T follicular helper cell (primary cell): Measurements from ENCODE around the gene ZNF668.

ENCODE experiments used
- DNase-seq: peaks from one replicate; pipeline ENCODE4 v3.0.0-alpha.2; 2020; ENCODE audit warnings: low read depth
- total RNA-seq, 2 experiments: gene quantifications; one replicate each; lab custom pipeline; 2026; lab: John Stamatoyannopoulos, UW

Gene ZNF668
- 15.0 to 15.9 reads per million in 2 experiments for total RNA-seq

DNA sequence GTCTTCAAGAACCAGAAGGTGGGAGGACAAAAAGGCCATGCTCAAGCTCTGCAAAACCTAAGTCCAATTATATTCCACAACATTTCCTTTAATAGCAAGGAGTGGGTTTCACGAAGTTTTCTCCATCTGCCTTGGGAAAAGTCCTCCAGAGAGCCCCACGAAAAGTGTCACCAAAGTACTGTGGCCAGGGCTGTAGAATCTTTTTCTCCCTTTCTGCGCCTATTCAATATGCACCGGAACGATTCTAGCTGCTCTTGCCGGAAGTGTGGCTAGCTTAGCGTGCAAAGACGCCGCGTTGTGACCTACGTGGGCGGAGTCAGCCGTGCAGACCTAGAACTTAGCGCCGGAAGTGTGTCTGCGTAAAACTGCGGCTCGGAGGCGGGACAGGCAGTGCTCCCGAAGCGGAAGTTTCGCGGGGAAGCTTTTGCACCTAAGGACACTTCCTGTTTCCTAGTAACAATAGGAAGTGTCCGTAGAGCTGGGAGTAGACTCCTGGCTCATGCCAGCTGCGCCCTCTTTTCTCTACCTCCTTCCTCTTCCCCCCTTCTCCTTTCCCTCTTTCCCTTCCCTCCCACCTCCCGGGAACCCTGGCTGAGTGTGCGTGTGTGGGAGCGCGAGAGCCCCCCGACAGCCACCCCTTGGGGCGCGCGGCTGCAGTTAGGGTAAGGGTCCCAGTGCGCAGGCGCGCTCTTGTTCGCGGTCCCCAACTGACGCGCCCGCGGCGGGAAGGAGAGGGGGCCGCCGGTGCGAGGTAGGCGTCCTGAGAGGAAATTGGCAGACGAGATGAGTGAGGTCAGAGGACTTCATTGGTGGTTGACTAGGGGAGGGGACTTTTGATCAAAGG, at the start of gene ZNF668, which contains the start of gene ZNF646:
TSS of gene ZNF668 (minus strand) at position 271 of the 844 bp plus-strand sequence. CDS start 9,781 bp downstream, outside the sequence.
TSS of gene ZNF646 (plus strand) at position 453 of the 844 bp plus-strand sequence. CDS start 1,903 bp downstream, outside the sequence.
- peak; percentile 98 for DNase-seq

DNA sequence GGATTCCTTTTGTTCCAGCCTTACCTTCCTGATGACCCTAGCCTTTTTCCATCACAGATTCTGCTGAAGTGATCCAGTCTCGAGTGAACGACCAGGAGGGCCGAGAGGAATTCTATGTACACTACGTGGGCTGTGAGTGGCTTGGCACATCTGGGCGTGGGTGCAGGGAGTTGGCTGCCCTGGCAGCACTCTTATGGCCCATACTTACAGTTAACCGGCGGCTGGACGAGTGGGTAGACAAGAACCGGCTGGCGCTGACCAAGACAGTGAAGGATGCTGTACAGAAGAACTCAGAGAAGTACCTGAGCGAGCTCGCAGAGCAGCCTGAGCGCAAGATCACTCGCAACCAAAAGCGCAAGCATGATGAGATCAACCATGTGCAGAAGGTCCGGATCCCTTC, 46.1 kb upstream of the ZNF668 start:
- no peak for DNase-seq

- DNase-seq = no peak
Observed at GRCh38 chr16:31118223-31119155, 44.4 kb upstream of the ZNF668 start.

GRCh38 chr16:31117384-31118222, 43.6 kb upstream of the ZNF668 start, which contains the start of gene KAT8:
Gene KAT8 (plus strand): TSS chr16:31117664. CDS start chr16:31117682, 18 bp downstream.
- DNase-seq = peak; percentile 95

- DNase-seq = no peak
Observed at GRCh38 chr16:31114468-31114867, 40.4 kb upstream of the ZNF668 start.

GRCh38 chr16:31113121-31114120, 39.4 kb upstream of the ZNF668 start:
- no peak for DNase-seq

DNA sequence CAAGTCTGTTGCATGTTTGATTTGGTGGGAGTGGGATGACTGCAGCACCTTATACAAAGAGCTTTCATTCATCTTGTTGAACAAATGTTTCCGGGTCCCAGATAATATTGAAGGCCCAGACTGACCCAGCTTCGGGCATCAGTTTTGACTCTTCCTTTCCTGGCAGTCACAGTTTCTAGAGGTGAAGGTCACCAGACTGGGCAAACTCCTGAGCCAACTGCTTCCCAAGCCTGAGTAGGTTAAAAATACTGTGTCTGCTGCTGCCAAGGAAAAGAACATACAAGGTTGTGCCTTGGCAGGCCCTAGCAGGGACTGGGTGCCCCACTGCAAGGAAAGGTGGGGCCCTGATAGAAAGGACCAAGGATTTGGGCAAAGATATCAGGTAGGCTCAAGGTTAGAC, 38.7 kb upstream of the ZNF668 start:
- no peak for DNase-seq

DNA sequence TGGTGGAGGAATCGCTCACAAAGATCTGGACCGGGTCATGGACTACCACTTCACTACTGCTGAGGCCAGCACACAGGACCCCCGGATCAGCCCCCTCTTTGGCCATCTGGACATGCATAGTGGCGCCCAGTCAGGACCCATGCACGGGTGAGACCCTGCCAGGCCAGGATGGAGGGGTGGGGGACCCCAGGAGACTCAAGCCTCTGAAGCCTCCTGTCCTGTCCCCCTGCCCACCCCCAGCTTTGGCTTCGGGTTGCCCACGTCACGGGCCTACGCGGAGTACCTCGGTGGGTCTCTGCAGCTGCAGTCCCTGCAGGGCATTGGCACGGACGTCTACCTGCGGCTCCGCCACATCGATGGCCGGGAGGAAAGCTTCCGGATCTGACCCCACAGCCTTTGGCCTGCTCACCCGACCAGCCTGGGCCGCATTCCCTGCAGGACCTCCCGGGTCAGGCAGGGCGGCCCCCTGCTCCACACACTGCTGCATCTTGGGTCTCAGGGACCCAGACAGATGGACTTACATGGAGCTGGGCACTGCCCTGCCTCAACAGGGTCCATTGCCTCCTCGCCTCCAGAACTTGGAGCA, 37.9 kb upstream of the ZNF668 start:
- no peak for DNase-seq

DNA sequence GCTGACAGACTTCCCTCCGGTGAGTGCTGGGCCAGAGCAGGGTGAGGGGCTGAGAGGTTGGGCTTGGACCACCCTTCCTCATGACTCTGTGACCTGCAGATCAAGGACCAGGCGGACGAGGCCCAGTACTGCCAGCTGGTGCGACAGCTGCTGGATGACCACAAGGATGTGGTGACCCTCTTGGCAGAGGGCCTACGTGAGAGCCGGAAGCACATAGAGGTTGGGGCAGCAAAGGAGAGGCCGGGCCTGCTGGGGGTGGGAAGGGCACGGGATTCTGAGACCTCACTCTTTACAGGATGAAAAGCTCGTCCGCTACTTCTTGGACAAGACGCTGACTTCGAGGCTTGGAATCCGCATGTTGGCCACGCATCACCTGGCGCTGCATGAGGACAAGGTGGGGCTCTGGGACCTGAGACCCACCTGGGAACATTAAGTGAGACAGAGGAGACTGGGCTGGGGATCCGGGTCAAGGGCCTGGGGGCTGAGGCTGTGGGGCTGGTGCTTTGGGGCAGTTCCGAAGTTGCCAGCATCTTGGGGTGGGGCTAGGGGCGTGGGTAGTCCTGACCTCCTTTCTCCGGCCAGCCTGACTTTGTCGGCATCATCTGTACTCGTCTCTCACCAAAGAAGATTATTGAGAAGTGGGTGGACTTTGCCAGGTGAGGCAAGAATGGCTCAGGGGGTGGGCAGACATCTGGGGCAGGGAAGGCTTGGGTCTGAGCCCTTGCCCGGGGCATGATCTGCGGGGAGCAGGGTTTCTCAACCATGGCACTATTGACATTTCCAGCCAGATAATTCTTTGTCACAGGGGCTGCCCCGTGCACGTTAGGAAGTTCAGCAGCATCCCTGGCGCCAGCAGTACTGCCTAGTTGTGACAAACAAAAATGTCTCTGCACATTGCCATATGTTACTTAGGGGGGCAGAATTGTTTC, 36.3 kb upstream of the ZNF668 start:
- DNase-seq = no peak

GRCh38 chr16:31109622-31110021, 35.6 kb upstream of the ZNF668 start:
- no peak for DNase-seq

DNA sequence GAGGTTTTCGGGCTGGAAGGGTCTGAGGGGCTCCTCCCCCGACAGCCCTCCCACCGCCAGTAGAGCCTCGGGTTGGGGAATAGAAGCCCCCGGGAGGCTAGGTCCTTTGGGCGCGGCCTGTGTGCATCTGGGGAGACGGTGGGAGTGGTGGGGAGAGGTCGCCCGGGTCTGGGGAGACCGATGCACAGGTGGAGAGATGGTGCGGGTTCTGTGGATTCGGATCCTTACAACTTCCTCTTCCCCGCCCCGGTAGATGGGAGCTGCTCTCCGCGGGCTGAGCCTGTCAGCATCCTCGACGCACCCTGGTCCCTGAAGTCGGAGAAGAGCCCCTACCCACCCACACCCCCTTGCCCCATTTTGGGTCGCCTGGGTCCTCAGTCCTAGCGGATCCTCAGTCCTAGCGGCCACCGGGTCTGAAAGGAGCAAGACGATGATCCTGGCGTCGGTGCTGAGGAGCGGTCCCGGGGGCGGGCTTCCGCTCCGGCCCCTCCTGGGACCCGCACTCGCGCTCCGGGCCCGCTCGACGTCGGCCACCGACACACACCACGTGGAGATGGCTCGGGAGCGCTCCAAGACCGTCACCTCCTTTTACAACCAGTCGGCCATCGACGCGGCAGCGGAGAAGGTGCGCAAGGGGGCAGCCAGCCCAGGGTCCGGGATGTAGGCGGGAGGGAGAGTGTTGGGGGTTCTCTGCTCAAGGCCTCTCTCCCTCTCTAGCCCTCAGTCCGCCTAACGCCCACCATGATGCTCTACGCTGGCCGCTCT, 34.9 kb upstream of the ZNF668 start:
- no peak for DNase-seq

DNA sequence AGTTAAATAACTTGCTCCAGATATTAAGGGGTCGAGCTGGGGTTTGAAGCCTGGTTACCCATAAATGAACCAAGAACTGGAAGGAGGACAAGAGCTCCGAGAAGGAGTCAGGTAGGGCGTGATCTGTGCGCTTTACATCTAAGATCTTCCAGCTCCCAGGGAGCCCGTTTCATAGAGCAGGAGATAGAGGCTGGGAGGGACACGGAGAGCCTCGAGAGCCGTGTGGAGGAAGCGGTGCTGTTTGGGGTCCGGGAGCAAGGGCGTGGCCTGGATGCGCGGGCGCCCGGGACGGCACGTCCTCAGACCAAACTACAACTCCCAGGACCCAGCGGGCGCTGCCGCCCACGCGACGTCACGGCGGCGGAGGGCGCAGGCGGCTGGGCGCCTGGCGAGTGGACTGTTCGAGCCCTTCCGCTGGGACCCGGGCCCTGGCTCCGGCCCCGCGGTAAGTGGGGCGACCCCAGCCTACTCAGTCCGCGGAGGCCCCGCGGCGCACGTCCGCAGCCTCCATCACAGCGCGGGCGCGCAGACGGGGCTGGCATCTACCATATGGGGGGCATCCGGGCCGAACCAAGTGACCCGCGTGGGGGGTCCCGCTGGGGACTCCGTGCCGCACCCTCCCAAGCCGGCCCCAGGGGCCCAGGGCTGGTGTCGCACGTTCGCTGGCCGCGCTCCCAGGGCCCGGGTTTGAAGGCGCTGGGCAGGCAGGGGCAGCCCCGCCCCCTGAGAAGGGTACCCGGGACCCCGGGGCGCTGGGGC, 34.2 kb upstream of the ZNF668 start, which contains the start of gene BCKDK:
TSS of gene BCKDK (plus strand) at position 352 of the 759 bp plus-strand sequence. CDS start 838 bp downstream, outside the sequence.
- DNase-seq = peak; percentile 36

DNA sequence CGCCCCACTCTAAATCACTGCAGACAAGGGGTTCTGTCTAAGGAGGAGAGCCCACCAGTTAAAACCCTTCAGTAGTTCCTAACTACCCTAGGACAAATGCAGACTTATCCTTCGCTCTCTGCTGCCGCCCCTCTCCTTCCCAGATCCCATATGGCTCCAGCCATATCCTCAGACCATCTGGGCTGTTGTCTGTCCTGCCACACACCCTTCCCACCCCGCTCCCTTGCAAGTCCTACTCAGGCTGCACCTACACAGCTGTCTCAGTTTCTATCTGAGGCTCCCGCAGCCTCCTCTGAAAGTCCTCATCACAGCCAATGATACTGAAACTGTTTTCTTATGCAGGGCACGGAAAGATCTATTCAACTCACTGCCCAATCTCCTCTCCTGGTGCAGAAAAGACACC, 33.4 kb upstream of the ZNF668 start:
- no peak for DNase-seq

DNA sequence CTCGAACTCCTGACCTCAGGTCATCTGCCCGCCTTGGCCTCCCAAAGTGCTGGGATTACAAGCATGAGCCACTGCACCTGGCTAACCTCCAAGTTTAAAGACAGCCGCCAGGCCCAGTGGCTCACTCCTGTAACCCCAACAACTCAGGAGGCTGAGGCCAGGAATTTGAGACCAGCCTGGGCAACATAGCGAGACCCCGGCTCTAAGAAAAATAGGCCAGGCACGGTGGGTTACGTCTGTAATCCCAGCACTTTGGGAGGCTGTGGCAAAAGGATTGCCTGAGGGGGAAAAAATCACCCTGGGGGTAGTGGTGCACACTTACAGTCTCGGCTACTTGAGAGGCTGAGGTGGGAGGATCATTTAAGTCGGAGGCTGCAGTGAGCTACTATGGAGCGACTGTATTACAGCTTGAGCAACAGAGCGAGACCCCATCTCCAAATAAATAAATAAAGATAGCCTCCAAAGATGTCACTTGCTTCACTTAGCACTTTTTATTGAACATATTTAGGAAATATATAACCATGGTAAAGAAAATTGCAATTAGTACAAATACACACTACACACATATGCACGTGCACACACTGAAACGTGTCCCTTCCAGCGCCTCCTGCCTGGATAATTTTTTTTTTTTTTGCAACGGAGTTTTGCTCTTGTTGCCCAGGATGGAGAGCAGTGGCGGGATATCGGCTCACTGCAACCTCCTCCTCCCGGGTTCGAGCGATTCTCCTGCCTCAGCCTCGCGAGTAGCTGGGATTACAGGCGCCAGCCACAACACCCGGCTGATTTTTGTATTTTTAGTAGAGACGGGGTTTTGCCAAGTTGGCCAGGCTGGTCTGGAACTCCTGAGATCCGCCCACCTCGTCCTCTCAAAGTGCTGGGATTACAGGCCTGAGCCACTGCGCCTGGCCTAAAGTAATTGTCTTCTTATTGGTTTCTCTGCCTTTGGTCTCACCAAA, 32.7 kb upstream of the ZNF668 start:
- DNase-seq = no peak

DNA sequence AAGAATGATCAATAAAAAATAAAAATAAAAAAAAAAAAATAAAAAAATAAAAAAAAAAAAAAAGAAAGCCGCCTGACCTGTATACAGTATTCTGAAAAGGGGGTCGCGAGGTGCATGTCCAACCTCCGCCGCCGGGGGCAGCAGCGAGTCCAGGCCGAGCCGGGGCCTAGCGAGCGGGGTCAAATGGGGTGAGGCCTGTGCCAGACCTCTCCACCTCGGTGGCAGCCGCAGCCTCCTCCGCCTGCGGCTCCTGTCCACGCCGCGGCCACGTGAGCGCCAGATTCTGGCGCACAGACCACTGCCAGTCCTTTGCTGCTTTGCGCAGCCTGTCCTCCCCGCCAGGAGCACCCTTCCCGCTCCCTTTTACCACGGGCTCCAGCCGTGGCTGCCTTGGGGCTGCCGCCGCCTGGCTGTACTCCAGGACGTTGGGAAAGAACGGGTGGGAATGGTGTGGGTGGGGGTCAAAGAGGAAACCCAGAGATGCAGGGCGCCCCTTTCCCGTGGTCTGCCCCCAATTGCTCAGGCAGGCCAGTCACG, 31.7 kb upstream of the ZNF668 start:
- peak; percentile 60 for DNase-seq
